HFFc6 (cell line): ENCODE data around the gene DAGLB. TPM values are rescaled to one million over a fixed set of nuclear protein-coding genes. Genes with fewer than 3 reads are reported as not detected.
"Not testable (repeated sequence)": the region's sequence is repeated elsewhere in the genome, so short reads cannot be mapped to it uniquely, and the experiment has no call there.

Experiments
- DNase-seq: peaks from one replicate; pipeline ENCODE4 v3.0.0-alpha.2; 2018
- H3K27ac Mint-ChIP-seq: 2 replicates; pipeline ENCODE4 v1.8.0; 2020; ENCODE audit warnings: mild to moderate bottlenecking, mixed read lengths
- H3K27me3 Mint-ChIP-seq: 2 replicates; pipeline ENCODE4 v1.8.0; 2021; ENCODE audit warnings: mild to moderate bottlenecking, moderate library complexity, mixed read lengths; ENCODE audit not compliant: insufficient read depth
- H3K36me3 Mint-ChIP-seq: 2 replicates; pipeline ENCODE4 v1.8.0; 2021; ENCODE audit warnings: low read depth, mixed read lengths
- H3K4me1 Mint-ChIP-seq: 2 replicates; pipeline ENCODE4 v1.8.0; 2020; ENCODE audit warnings: low read depth, mixed read lengths
- H3K4me3 Mint-ChIP-seq: 2 replicates; pipeline ENCODE4 v1.8.0; 2020; ENCODE audit warnings: mild to moderate bottlenecking, moderate library complexity, mixed read lengths
- H3K9me3 Mint-ChIP-seq: 2 replicates; pipeline ENCODE4 v1.8.0; 2020; ENCODE audit warnings: mild to moderate bottlenecking, mixed read lengths
- CTCF ChIP-seq: fragments of 200-600 bp; sonication (generic); IDR thresholded peaks from 2 replicates; pipeline ENCODE4 v1.5.0; 2021; ENCODE audit warnings: antibody characterized with exemption, mild to moderate bottlenecking
- total RNA-seq, 6 experiments: library from RNA; stranded (reverse); fragmentation: NEBNext Ultra II Directional; extraction: Animal tissue kit (Norgen Biotek cat#: 25700); gene quantifications; 2 replicates in 1 of 6; 3 replicates in 5 of 6; pipeline ENCODE4 v1.2.3, GENCODE V29; 2021

The DAGLB gene
- total RNA-seq, 6 experiments from 2014 or later = 29.2 to 39.5 (median 33.2) TPM

DNA sequence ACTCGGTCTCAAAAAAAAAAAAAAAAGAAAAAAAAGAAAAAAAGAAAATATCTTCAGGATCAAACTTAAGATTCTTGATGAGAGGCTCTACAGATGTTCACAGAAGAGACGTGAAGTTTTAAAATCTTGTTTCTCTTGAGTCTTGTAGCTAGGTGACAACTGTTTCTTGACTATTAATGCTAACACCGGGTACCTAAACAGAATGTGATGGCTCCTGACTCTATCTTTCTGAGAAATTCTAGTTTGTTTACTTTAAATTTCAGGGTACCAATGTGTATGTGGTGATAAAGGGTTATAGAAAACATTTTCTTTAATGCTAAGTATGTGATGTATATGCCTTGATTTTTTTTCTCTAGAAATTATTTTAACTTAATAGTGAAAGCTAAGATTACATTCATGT, 61.0 kb downstream of the DAGLB start:
- TF ChIP-seq CTCF = no peak
- Mint-ChIP-seq H3K27me3 (no peaks in the 10 kb centered on the region), H3K9me3 (no peaks in the 10 kb centered on the region), H3K4me3 (no peak overlapping the region), H3K36me3 (peaks cover 22% of the 10 kb centered on the region; the same call in 1 of the 2 replicates), H3K4me1 (peaks cover 63% of the 10 kb centered on the region), H3K27ac (peak overlapping the region; percentile 51)
- DNase-seq = no peak

GRCh38 chr7:6385909-6386560, 61.7 kb downstream of the DAGLB start:
- H3K4me3 Mint-ChIP-seq = peak overlapping the region; percentile 51
- TF ChIP-seq CTCF = no peak
- no peaks in the 10 kb centered on the region for H3K27me3 Mint-ChIP-seq
- H3K9me3 Mint-ChIP-seq = no peaks in the 10 kb centered on the region
- peaks cover 57% of the 10 kb centered on the region for H3K4me1 Mint-ChIP-seq
- peaks cover 16% of the 10 kb centered on the region; the same call in 1 of the 2 replicates for H3K36me3 Mint-ChIP-seq
- peak overlapping the region; percentile 90 for H3K27ac Mint-ChIP-seq
- DNase-seq = no peak

DNA sequence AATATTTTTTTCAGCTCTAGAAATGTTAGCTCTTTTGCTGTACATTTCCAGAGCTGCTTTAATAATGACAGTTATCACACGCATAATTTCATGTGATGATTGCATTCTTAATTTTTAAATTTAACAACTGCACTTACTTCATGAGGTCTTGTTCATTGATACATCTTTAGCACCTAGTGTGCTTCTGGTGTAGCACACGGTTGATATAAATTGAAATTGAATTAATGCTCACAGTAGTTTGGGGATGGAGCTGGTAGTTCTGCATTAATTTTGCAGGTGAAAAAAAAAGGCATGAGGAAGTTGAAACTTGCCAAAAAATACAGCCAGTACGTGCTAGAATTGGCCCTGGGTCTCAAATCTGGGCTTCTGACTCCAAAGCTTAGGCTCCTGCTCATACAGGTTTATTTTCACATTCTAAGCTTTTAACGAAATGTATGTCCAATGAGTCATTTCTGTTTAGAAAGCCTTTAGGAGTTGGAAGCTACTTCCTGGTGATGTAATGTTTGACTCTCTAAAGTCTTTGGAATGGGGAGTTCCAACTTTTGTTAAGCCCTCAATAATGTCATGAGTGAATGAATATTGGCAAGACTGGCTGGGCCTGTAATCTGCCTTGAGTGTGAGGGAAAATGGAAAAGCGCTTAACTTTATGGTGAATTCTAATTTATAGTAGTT, 62.5 kb downstream of the DAGLB start:
- peaks cover 22% of the 10 kb centered on the region for H3K36me3 Mint-ChIP-seq
- H3K4me1 Mint-ChIP-seq = peaks cover 64% of the 10 kb centered on the region
- H3K9me3 Mint-ChIP-seq = no peaks in the 10 kb centered on the region
- peak; percentile 93 for DNase-seq
- peak overlapping the region; percentile 90 for H3K27ac Mint-ChIP-seq
- H3K27me3 Mint-ChIP-seq = no peaks in the 10 kb centered on the region
- no peak for TF ChIP-seq CTCF
- H3K4me3 Mint-ChIP-seq = peak overlapping the region; percentile 51

GRCh38 chr7:6384327-6384726, 63.4 kb downstream of the DAGLB start:
- DNase-seq = no peak
- H3K4me1 Mint-ChIP-seq = peaks cover 71% of the 10 kb centered on the region
- no peak for TF ChIP-seq CTCF

GRCh38 chr7:6382817-6383216, 64.9 kb downstream of the DAGLB start:
- H3K27ac Mint-ChIP-seq = peak overlapping the region; percentile 33
- peaks cover 79% of the 10 kb centered on the region for H3K4me1 Mint-ChIP-seq
- H3K36me3 Mint-ChIP-seq = peaks cover 23% of the 10 kb centered on the region
- no peak for TF ChIP-seq CTCF
- H3K9me3 Mint-ChIP-seq = no peaks in the 10 kb centered on the region
- DNase-seq = no peak
- H3K4me3 Mint-ChIP-seq = peak overlapping the region; percentile 15; the same call in 1 of the 2 replicates
- H3K27me3 Mint-ChIP-seq = peaks cover 2% of the 10 kb centered on the region; the same call in 1 of the 2 replicates

More at GRCh38 chr7:6384327-6384726, 63.4 kb downstream of the DAGLB start:
- no peaks in the 10 kb centered on the region for H3K27me3 Mint-ChIP-seq
- H3K4me3 Mint-ChIP-seq = peak overlapping the region; percentile 47
- H3K27ac Mint-ChIP-seq = peak overlapping the region; percentile 90
- H3K36me3 Mint-ChIP-seq = peaks cover 29% of the 10 kb centered on the region
- no peaks in the 10 kb centered on the region for H3K9me3 Mint-ChIP-seq

DNA sequence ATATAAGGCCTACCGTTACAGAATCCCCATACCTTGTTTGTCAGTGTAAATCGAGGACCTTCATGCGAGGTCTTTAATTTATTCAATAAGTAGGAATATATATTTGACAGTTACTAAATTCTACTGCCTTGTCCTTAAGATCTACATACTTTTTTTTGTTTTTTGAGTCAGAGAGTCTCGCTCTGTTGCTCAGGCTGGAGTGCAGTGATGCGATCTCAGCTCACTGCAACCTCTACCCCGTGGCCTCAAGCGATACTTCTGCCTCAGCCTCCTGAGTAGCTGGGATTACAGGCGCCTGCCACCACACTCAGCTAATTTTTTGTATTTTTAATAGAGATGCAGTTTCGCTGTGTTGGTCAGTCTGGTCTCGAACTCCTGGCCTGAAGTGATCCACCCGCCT, 65.9 kb downstream of the DAGLB start:
- not testable (repeated sequence) for H3K4me3 Mint-ChIP-seq, H3K9me3 Mint-ChIP-seq, H3K27me3 Mint-ChIP-seq, DNase-seq
- Mint-ChIP-seq H3K27ac (0 out of 2 replicates have a peak overlapping the region, but pooled peaks have one; percentile 33), H3K4me1 (peaks cover 78% of the 10 kb centered on the region), H3K36me3 (peaks cover 27% of the 10 kb centered on the region)
